WTC11 (cell line): ENCODE data around the gene CYP1A2. TPM values are rescaled to one million over a fixed set of nuclear protein-coding genes. Genes with fewer than 3 reads are reported as not detected.

Source experiments
- ATAC-seq: fragments of 200-7000 bp; cut with Tn5 transposase; 2 replicates; pipeline ENCODE4 v1.10.0; 2021; ENCODE audit warnings: mild to moderate bottlenecking, moderate library complexity
- CTCF ChIA-PET: fragments of 300-600 bp; sonication (Branson Sonifier 250); formaldehyde crosslinking; loops from one replicate; lab custom pipeline; 2021; ENCODE audit warnings: antibody characterized with exemption; lab: Charles Lee
- POLR2A ChIA-PET: fragments of 350-600 bp; sonication (Branson Sonifier 250); formaldehyde crosslinking; loops from one replicate; lab custom pipeline; 2021; ENCODE audit warnings: antibody characterized with exemption; lab: Charles Lee
- DNase-seq: peaks from one replicate; pipeline ENCODE4 v3.0.0; 2021; ENCODE audit warnings: low spot score
- H3K27ac Mint-ChIP-seq: 2 replicates; pipeline ENCODE4 v1.8.0; 2021; ENCODE audit warnings: mixed read lengths
- H3K27me3 Mint-ChIP-seq: 2 replicates; pipeline ENCODE4 v1.8.0; 2021; ENCODE audit warnings: low read depth, mild to moderate bottlenecking, moderate library complexity, mixed read lengths
- H3K36me3 Mint-ChIP-seq: 2 replicates; pipeline ENCODE4 v1.8.0; 2021; ENCODE audit warnings: mixed read lengths
- H3K4me1 Mint-ChIP-seq: 2 replicates; pipeline ENCODE4 v1.8.0; 2022; ENCODE audit warnings: mixed read lengths
- H3K4me3 Mint-ChIP-seq: 2 replicates; pipeline ENCODE4 v1.8.0; 2021; ENCODE audit warnings: mild to moderate bottlenecking, moderate library complexity, mixed read lengths
- H3K9me3 Mint-ChIP-seq: 2 replicates; pipeline ENCODE4 v1.8.0; 2021; ENCODE audit warnings: mixed read lengths
- AFF4 ChIP-seq: sonication (generic); formaldehyde crosslinking; IDR thresholded peaks from 2 replicates; pipeline ENCODE4 v1.8.1; 2023; ENCODE audit warnings: mild to moderate bottlenecking, missing genetic modification reagents, borderline replicate concordance
- GABPB1 ChIP-seq: sonication (generic); formaldehyde crosslinking; IDR thresholded peaks from 2 replicates; pipeline ENCODE4 v1.8.1; 2023; ENCODE audit warnings: mild to moderate bottlenecking, missing genetic modification reagents
- STAT6 ChIP-seq: sonication (generic); formaldehyde crosslinking; conservative IDR thresholded peaks from 2 replicates; pipeline ENCODE4 v1.8.1; 2023; ENCODE audit warnings: mild to moderate bottlenecking, low read depth, missing genetic modification reagents, moderate library complexity
- ZNF121 ChIP-seq: sonication (generic); formaldehyde crosslinking; IDR thresholded peaks from 2 replicates; pipeline ENCODE4 v1.8.0; 2023; ENCODE audit warnings: missing genetic modification reagents
- ZNF232 ChIP-seq: sonication (generic); formaldehyde crosslinking; IDR thresholded peaks from 2 replicates; pipeline ENCODE4 v1.8.0; 2022; ENCODE audit warnings: mild to moderate bottlenecking, missing genetic modification reagents
- ZNF425 ChIP-seq: fragments of 250-450 bp; sonication (Bioruptor Pico); conservative IDR thresholded peaks from 2 replicates; pipeline ENCODE4 v1.9.0; 2021; ENCODE audit warnings: mild to moderate bottlenecking
- ZNF532 ChIP-seq: fragments of 250-450 bp; sonication (Bioruptor Pico); IDR thresholded peaks from 2 replicates; pipeline ENCODE4 v1.9.0; 2021; ENCODE audit warnings: mild to moderate bottlenecking, borderline replicate concordance
- total RNA-seq: library from RNA; stranded (reverse); gene quantifications from 3 replicates; pipeline ENCODE4 v1.2.3, GENCODE V29; 2021

CYP1A2 gene
- total RNA-seq, 1 experiment from 2014 or later = not detected

GRCh38 chr15:74775894-74776293 is 27.2 kb downstream of the CYP1A2 start:
- ATAC-seq (no peak), DNase-seq (no peak)
- H3K4me3 Mint-ChIP-seq = no peak overlapping the region
- ChIA-PET CTCF (interaction anchor here (1.2 to 12.6 kb wide), 2 partner anchors 8 to 24 kb away, joined by 3 to 360 read pairs; partner anchors contain the start of gene CSK), POLR2A (no interaction called here)
- TF ChIP-seq GABPB1 (CRISPR knock-in tag) (no peak), AFF4 (no peak), ZNF532 (CRISPR knock-in tag) (no peak), STAT6 (CRISPR knock-in tag) (no peak), ZNF121 (CRISPR knock-in tag) (no peak)
- peaks cover 37% of the 10 kb centered on the region for H3K27me3 Mint-ChIP-seq
- H3K4me1 Mint-ChIP-seq = peaks cover 47% of the 10 kb centered on the region
- no peaks in the 10 kb centered on the region for H3K36me3 Mint-ChIP-seq
- H3K27ac Mint-ChIP-seq = no peak overlapping the region
- no peaks in the 10 kb centered on the region for H3K9me3 Mint-ChIP-seq

GRCh38 chr15:74776821-74777768 is 28.4 kb downstream of the CYP1A2 start:
- peak; percentile 56 for DNase-seq

More at GRCh38 chr15:74776821-74777768, 28.4 kb downstream of the CYP1A2 start:
- Mint-ChIP-seq H3K9me3 (no peaks in the 10 kb centered on the region), H3K27me3 (peaks cover 36% of the 10 kb centered on the region), H3K4me3 (no peak overlapping the region), H3K4me1 (peaks cover 48% of the 10 kb centered on the region), H3K36me3 (no peaks in the 10 kb centered on the region), H3K27ac (no peak overlapping the region)
- peak; percentile 27 for ATAC-seq
- no peak for TF ChIP-seq ZNF232 (CRISPR knock-in tag)
- no peak for TF ChIP-seq ZNF425 (CRISPR knock-in tag)
- ChIA-PET CTCF (interaction anchor here (0.6 to 14.8 kb wide), 15 partner anchors 3 to 354 kb away, joined by 3 to 360 read pairs (median 5); partner anchors contain the start of genes CPLX3, CSK and SCAMP2), POLR2A (interaction anchor here (1.0 to 1.5 kb wide), 2 partner anchors 11 to 16 kb away, joined by 4 read pairs; no protein-coding TSS in a partner anchor)
